ENCODE measurements around the gene ABHD16A. TPM values are rescaled to one million over a fixed set of nuclear protein-coding genes. Genes with fewer than 3 reads are reported as not detected.

ABHD16A gene
- total and polyA plus RNA-seq, 2 donors (not counting 3 experiments of a cell fraction or from before 2014, with no cell fraction given): 48.9 to 60.3 TPM

DNA sequence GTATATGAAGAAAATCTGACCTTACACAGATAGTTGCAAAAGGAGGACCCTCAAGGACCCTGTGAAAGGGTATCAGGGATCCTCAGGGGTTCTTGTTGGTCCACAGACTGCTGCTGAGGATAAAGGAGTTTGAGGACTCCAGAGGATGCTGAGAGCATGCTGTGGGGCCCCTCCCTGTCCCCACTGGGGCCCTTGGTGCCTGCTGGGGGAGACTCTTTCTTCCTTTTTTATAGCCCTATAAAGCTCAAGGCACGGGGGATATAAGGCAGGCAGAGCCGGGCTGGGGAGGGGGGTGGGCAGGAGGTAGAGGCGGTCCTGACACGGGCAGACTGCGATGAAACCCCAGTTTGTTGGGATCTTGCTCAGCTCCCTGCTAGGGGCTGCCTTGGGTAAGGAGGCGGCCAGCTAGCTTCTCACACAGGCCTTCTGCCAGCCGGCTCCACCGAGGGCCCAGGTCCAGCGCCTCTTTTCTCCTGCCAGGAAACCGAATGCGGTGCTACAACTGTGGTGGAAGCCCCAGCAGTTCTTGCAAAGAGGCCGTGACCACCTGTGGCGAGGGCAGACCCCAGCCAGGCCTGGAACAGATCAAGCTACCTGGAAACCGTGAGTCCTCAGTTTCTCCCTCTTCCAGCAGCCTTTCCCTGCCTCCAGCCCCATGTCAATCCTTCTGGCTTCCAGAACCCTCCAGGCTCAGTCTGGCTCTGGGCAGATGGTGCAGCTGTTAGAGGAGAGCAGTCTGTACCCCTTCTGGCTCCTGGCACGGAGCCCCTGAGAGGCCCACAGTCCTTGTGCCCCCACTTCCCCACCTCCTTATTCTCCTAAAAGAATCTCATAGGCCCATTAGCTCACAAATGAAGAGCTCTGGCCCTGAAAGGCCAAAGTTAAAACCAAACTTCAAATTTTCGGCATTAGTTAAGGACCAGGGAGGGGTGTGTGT is 12.2 kb upstream of the ABHD16A start, which contains the start of gene LY6G6D:
Gene LY6G6D (plus strand): TSS at position 327 of the 937 bp plus-strand sequence. CDS start 8 bp downstream, at position 335.
- peaks cover 8% of the 10 kb centered on the region for H3K4me1 ChIP-seq (ENCODE audit: control insufficient read depth, extremely low read depth, insufficient read depth, low read length)
- H4K20me1 ChIP-seq (replicated peaks; ENCODE audit: control insufficient read depth, extremely low read depth, insufficient read depth, low read length): no peaks in the 10 kb centered on the region
- H3K27ac ChIP-seq (ENCODE audit: insufficient read depth, low read depth, low read length): no peak within 1 kb of the TSS
- H3K9me3 ChIP-seq (replicated peaks; ENCODE audit: control insufficient read depth, insufficient read depth, low read length): no peaks in the 10 kb centered on the region
- ChIA-PET POLR2A (interaction anchor here (2.0 kb wide), 1 partner anchor 9 kb away, joined by 10 read pairs; no protein-coding TSS in a partner anchor), CTCF (interaction anchor here (1.5 to 3.0 kb wide), 4 partner anchors 8 to 115 kb away, joined by 4 to 9 read pairs (median 7); partner anchors contain the start of genes ABHD16A and MPIG6B)
- dilution Hi-C loops (cut with MboI; ENCODE audit: extremely low pct_ligation_motif_present, low sequenced_read_pairs): no loop called here
- TF ChIP-seq, protein P1, sequence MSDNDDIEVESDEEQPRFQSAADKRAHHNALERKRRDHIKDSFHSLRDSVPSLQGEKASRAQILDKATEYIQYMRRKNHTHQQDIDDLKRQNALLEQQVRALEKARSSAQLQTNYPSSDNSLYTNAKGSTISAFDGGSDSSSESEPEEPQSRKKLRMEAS (IDR thresholded peaks at IDR 0.05; ENCODE audit: insufficient read depth, insufficient read length): no peak
- TF ChIP-seq EZH2 (IDR thresholded peaks at IDR 0.05; ENCODE audit: borderline replicate concordance, low read depth, low read length, severe bottlenecking) (no peak), POLR2A (IDR thresholded peaks at IDR 0.05; ENCODE audit: low read depth, low read length) (no peak), JUN (IDR thresholded peaks at IDR 0.05; ENCODE audit: borderline replicate concordance, insufficient read depth, insufficient read length, low read depth) (no peak), GATA2 (IDR thresholded peaks at IDR 0.05; ENCODE audit: insufficient read depth, insufficient read length, low read depth, low read length) (no peak)
- H3K4me3 ChIP-seq (replicated peaks in 1 of 3; ENCODE audit: insufficient read depth in 1 of 3, low read depth in 1 of 3, low read length in 3 of 3): no peak within 1 kb of the TSS
- H2AFZ ChIP-seq (ENCODE audit: low read depth, low read length): no peak within 1 kb of the TSS
- no peak within 1 kb of the TSS for H3K9ac ChIP-seq (replicated peaks; ENCODE audit: extremely low read depth, insufficient read depth, low read length)
- no peak for DNase-seq (ENCODE audit: low read depth, low spot score)
- BruUV-seq (replicated peaks): no TSS peak
- no peaks in the 10 kb centered on the region for H3K27me3 ChIP-seq (ENCODE audit: control insufficient read depth in 2 of 2, insufficient read depth in 2 of 2, low read length in 2 of 2)
- no peaks in the 10 kb centered on the region for H3K9me1 ChIP-seq (replicated peaks; ENCODE audit: control insufficient read depth, extremely low read depth, insufficient read depth, low read length)
- no peaks in the 10 kb centered on the region for H3K36me3 ChIP-seq (ENCODE audit: control insufficient read depth in 2 of 2, extremely low read depth in 1 of 2, insufficient read depth in 2 of 2, low read length in 2 of 2)
- no peak for FAIRE-seq
- no peaks in the 10 kb centered on the region for H3K79me2 ChIP-seq (ENCODE audit: control insufficient read depth, insufficient read depth, low read length)
- intact Hi-C loops (cut with micrococcal nuclease): no loop called here
- H3K4me2 ChIP-seq (ENCODE audit: insufficient read depth, low read length): no peak within 1 kb of the TSS
